ENCODE measurements around the gene RASGRF2.

The RASGRF2 gene

GRCh38 chr5:80959768-80960442 lies at the start of gene RASGRF2:
RASGRF2 (plus strand) TSS chr5:80960363; CDS start chr5:80960739, 376 bp downstream.
- TF ChIP-seq CTCF (IDR thresholded peaks at IDR 0.05) = no peak

DNA sequence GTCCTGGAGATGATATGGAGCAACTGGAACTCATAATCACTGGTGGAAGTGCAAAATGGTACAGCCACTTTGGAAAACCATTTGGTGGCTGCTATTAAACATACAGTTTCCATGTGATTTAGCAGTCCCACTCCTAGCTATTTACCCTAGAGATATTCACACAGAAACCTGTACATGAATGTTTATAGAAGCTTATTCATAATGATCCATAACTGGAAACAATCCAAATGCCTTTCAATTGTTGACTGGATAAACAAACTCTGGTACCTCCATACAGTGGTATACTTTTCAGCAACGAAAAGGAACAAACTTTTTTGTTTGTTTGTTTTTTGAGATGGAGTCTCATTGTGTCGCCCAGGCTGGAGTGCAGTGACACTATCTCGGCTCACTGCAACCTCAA lies 47.7 kb upstream of the RASGRF2 start:
- TF ChIP-seq CTCF (IDR thresholded peaks at IDR 0.05) = no peak

- no peak for TF ChIP-seq CTCF (IDR thresholded peaks at IDR 0.05)
These were observed 44.4 kb upstream of the RASGRF2 start for GRCh38 chr5:80915716-80916115.

GRCh38 chr5:80916676-80917075 lies 43.5 kb upstream of the RASGRF2 start:
- no peak for TF ChIP-seq CTCF (IDR thresholded peaks at IDR 0.05)

DNA sequence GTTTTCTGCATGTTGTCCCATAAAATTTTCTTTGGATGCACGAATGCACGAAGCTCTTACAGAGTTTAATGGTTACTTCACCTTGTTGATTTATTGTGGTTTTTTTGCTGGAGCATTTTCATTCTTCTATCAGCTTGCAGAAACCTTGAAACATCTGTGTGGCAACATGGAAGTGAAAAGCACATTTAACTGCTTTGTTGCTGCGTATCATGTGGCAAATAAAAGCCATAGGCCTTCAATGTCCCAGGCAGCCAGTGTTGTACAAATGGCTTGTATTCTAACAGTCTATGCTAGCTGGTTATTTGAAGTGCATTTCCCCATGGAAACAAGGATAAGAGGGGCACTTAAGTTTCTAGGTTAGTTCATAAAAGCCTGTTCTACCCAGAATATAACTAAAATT lies 42.5 kb upstream of the RASGRF2 start:
- TF ChIP-seq CTCF (IDR thresholded peaks at IDR 0.05) = no peak

- no peak for TF ChIP-seq CTCF (IDR thresholded peaks at IDR 0.05)
These were observed 40.4 kb upstream of the RASGRF2 start for GRCh38 chr5:80919678-80920196.

DNA sequence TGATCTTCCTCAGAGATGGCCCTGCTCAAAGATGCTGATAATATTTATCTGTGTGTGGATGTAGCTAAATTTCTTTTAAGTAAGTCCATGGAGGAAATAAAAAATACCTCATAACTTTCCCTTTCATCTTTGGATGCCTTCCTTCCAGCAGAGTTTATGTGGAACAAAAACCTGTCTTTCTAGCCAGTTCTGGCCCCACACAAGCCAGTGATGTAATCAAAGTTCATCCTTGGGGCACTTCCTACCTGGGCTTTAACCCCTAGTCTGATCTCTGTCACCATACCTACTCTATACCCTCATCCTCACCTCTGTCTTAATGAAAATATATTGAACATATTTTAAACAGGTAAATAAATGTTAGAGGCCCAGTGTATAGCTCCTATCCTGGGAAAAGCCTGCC lies 39.8 kb upstream of the RASGRF2 start:
- TF ChIP-seq CTCF (IDR thresholded peaks at IDR 0.05) = no peak

GRCh38 chr5:80921026-80921425 lies 39.1 kb upstream of the RASGRF2 start:
- no peak for TF ChIP-seq CTCF (IDR thresholded peaks at IDR 0.05)
